NCI-H2107 treated with DMSO at 0.1 percent for 48 hours (cell line): Measurements from ENCODE around the gene ZFPM1.

ENCODE experiments used
- DNase-seq: peaks from one replicate; lab custom pipeline; 2025; ENCODE audit not compliant: unreplicated experiment; lab: John Stamatoyannopoulos, UW

Gene ZFPM1

DNA sequence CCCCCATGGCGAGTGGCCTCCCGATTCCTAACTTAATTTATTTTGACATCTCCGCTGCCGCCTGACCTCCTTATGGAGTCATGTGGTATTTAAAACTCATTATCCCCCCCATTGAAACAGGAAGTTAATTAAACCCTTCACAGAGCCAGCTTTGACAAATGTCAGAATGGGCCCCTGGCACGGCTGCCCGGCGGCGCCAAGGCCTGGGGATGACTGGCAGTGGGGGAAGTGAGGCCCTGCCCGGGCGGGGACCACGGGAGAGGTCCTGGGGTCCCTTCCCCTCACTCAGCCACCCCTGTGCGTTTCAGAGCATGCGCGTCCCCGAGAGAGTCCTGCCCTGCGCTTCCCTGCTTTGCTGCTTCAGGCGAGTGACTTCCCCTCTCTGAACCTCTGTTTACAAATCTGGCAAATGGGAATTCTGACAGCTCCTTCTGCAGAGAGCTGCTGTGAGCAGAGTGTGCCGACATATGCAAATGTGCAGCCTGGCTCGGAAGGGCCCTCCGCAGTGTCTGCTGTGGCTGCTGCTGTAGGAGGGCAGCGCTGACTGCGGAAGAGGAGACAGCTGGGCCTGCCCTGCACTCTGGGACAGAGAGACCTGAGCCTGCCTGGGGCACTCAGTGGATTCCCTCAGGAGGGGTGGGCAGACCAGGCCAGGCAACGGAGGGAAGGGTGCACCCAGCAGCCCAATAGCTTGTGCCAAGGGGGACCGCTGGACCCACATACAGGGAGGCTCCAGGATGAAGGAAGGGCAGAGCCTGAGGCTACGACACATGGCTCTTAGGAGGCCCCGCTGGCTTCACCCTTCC, 4.4 kb upstream of the ZFPM1 start:
- DNase-seq, result no peak

DNA sequence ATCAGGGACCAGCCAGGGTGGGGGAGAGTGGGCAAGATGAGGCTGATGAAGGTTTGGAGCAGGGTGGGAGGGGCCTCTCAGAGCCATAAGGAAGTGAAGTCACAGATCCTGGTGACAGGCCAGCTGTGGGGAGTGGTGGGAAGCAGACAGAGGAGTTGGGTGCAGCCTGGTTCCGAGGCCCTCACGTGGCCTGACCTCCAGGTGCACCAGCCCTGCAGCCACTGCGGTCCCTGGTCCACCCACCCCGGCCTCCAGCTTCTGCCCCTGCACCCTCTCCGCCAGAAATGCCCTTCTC, 3.9 kb upstream of the ZFPM1 start:
- DNase-seq, result no peak

DNA sequence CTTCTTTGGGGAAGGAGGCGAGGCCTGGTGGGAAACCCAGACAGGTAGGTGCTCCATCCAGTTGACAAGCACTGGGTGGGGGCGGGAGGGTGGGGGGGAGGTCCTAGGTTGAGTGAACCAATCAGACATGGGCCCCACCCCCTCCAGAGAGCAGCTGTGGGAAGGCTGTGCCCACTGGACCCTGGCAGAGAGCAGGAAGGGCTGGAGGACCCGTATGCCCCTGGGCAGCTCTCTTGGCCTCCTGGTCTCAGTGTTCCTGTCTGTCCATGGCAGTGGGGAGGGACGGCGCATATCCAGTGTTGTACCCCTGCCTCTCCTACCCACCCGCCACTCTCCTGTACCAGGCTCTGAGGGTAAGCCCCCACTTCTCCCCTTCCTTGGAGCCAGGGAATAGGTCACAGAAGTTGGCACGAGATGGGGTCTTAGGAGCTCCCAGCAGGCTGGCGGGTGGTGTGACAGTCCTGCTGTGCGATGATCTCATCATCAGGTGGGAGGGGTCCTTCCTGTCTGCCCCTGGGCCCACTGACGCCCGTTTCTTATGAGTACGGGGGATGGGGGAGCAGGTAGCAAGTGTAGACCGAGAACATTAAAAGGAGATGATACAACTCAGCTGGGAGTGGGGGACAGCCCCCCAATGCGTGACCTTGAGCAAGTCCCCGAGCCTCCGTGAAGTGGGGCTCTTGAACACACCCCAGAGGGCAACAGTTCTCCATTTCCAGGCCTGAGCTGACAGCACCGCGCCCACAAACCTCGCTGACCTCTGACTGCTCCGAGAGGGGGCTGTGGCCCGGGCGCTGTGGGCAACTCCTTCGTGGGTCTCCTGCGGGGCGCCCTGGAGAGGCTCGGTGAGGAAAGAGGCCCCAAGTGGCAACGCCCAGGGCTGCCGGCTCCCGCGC, 1.2 kb upstream of the ZFPM1 start:
- DNase-seq, result no peak

GRCh38 chr16:88452482-88453216, 431 bp upstream of the ZFPM1 start:
- peak; percentile 52 for DNase-seq

- DNase-seq, result no peak
These were observed 787 bp downstream of the ZFPM1 start for GRCh38 chr16:88453611-88454522.

DNA sequence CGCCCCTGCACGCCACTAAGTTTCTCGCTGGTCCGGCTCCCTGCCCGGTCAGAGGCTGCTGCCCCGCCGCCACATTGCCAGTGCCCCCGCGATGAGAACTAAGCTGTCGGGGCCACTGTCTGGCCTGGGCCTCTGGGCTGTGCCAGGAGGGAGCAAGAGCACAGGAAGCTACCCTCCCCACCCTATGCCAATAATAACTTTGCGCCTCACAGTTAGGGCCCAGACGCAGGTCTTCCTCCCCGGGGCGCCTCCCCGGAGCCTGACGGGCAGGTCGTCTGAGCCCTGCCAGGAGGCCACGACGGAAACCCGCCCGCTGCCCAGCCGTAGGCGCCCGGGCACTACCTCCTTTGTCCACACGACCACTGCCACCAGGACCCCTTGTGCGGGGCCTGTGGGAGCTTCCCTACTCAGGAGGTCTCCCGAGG, 1.5 kb downstream of the ZFPM1 start:
- no peak for DNase-seq

- no peak for DNase-seq
These were observed 2.7 kb downstream of the ZFPM1 start for GRCh38 chr16:88455610-88456355.

DNA sequence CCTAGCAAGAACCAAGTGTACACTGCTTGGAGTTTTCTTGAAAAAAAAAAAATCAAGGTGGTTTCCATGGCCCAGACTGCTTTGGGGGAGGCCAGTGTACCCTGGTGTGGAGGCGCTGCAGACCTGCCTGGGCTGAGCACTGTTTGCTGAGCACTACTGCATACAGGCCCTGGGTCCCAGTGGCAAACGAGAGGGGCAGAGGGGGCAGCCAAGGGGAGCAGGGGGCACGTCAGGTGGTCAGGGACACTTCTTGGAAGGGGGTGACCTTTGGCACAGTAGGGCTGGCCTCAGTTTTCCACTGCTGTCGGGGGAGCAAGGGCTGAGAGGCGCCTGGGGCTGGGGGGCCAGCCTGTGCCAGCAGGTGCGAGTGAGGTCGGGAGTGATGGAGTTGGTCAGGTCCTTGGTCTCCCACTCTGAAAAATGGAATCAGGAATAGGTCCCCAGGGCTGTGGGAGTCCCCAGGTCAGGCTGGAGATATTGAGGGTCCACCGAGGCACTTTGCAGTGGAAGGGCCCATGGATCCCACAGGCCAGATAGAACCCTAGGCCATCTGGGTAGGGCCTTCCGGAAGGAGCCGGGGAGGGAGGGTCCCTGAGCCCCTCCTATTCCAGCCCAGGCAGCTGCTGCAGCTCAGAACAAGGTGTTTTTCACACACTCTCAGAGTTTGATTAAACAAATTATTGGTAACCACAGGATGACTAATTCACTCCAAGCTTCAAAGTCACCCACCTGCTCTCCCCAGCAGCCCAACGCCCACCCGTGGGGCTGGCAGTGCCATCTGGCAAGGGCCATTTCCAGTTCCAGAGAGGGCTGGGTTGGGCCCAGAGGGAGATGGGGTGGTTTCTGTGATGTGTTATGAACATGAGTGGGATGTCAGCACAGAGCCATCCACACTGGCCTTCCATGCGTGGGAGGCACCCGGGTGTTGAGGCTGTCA, 3.5 kb downstream of the ZFPM1 start:
- DNase-seq, result peak; percentile 29

DNA sequence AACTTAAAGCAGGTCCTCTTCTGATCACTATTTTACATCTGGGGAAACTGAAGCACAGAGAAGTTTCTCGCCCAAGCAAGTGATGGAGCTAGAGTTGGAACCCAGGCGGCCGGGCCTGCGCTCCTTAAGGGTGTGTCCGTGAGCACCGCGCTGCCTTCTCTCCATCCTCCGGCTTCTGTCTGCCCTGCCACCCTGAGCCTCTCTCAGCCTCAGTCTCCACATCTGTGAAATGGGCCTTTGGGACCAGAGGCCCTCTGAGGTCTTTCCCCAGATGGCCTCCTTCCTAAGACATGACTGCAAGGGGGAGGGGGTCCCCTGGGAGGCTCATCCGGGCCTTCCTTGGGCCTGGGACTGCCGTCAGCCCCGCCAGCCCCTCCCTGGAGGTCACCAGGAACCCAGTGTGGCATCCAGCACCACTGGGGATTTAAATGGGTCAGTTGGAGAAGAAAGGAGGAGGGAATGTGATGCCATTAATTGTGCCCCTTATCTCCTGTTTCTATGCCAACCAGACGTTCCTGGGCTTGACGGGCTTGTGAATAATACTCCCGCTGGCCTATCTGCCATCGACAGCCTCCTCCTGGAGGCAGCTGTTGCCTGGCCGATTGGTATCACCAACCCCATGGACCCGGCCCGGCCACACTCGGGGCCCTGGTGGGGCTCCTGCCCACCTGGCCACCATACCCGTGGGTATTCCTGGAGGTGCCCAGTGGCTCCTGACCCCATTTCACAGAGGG, 5.1 kb downstream of the ZFPM1 start:
- no peak for DNase-seq

DNA sequence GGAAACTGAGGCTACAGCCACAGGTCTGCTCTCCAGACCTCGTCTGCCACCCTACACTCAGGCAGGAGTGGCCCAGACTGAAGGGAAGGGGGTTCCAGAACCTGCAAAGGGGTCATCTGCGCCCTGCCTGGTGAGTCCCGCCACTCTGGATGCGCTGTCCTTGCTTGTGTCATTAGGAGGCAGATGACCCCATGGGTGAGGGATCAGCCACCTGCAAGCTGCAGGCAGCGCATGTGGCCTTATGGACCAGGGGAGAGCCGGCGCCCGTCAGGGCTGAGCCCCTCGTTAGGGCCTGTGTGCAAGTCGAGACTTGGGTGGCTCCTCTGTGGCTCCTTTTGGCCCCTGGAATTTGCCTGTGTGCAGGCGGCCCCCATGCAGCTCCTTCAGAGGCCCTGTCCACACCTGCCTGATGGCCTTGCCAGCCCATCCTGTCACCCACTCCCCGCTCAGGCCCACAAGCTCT, 5.7 kb downstream of the ZFPM1 start:
- DNase-seq, result no peak

DNA sequence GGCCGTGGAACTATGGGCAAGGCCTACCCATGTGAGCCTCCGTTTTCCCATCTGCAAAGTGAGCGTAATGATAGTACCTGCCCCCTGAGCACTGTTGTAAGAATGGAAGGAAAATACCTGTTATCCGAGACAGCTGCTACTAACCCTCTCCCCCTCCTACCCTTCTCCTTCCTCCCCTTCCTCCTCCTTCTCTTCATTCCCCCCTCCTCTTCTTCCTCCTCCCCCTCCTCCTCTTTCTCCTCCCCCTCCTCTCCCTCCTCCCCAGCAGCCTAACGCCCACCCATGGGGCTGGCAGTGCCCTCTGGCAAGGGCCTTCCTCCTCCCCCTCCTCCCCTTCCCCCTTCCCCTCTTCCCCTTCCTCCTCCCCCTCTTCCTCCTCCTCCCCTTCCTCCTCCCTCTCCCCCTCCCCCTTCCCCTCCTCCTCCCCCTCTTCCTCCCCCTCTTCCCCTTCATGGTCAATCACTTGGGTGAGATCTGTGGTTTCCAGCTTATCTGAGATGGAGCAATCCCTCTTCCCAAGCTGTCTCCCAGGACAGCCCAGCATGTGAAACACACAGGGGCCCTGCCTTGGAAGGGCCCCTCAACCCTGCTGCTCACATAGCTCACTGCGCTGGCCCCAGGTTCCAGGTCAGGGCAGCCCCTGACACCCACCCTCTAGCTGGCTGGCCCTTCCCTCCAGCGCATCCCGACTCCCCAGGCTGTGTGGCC, 6.4 kb downstream of the ZFPM1 start:
- DNase-seq, result no peak

DNA sequence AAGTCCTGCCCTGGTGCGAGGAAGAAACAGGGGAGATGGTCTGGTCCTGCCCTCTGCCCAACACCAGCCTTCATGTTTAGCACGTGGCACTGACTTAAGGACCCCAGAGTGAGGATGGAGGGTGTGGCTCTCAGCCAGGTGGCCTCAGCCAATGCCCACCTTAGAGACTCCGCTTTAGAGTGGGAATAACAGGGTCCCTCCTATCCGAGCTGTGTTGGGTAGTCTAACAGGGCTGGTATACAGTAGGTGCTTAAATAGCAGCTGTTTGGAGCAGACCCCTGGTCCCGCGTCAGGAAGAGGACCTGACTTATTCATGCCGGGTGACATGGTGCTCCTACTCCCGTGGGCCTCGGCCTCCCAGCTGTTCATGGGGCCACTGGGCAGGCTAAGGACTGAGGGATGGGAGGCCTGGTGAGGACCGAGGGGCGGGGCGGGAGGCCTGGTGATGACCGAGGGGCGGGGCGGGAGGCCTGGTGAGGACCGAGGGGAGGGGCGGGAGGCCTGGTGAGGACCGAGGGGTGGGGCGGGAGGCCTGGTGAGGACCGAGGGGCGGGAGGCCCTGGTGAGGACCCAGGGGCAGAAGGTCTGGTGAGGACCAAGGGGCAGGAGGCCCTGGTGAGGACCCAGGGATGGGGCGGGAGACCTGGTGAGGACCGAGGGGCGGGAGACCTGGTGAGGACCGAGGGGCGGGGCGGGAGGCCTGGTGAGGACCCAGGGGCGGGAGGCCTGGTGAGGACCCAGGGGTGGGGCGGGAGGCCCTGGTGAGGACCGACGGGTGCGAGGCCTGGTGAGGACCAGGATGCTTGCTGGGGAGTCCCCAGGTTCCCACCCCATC, 7.6 kb downstream of the ZFPM1 start:
- DNase-seq, result no peak

GRCh38 chr16:88461331-88462269, 8.5 kb downstream of the ZFPM1 start:
- no peak for DNase-seq

DNA sequence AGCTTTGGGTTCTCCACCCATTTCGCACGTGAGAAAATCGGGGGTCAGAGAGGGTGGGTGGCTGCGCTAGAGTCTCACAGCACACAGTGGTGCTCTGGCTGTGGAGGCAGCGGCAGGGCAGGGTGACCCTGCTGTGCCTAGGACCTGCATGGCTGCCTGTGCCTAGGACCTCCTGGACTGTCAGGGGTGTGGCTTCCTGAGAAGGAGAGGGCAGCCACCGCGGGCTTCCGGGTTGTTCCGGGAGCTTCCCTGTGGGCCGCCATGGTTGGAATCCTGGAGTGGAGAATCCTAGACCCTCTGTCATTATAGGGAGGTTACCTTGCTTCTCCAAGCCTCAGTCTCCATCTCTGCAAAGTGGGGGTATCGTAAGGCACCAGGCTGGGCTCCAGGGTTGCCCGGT, 9.3 kb downstream of the ZFPM1 start:
- no peak for DNase-seq

DNA sequence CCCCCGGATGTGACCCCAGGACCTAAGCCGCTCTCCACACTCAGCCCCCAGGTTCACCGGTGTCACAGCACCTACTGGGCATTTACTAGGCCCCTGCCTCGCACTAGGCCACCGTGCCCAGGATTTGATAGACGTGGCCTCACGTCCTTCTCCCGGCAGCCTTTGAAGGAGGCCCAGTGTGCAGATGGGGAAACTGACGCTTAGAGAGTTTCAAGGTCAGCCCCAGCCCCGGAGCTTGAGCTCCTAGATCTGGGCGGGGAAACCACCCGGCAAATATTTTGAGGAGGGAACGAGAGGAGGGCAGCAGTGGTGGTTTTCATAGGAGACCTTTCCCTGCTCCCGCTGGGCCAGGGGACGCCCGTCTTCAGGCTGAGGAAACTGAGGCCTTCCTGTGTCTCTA, 10.3 kb downstream of the ZFPM1 start:
- DNase-seq, result no peak
